ENCODE data around the gene WDR64. TPM values are rescaled to one million over a fixed set of nuclear protein-coding genes. Genes with fewer than 3 reads are reported as not detected.

Gene WDR64
- not detected for total RNA-seq

DNA sequence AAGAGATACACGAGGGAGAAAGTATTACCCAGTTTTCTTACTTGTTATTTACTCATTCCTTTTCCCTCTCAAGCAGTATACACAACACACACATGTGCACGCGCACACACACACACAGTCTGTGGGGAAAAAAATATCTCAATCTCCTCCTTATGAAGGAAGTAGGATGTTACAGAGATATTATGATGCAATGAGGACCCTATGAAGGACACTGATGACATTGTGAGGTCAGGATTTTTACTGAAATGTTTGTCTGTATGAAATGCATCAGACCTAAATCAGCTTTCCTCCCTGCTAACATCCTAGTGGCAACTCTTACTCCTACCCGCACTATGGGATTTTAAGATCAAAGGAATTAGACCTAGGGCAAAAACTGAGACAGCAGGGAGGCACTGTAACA lies at the start of gene WDR64:
Gene WDR64, plus strand, starts transcription at position 270 of the 400 bp plus-strand sequence. CDS start 204 bp downstream, outside the sequence.
- no peak for DNase-seq

GRCh38 chr1:241603731-241604245 lies 48.3 kb upstream of the WDR64 start:
- no peak for DNase-seq

- DNase-seq: no peak
Measured at GRCh38 chr1:241605146-241605805, 46.8 kb upstream of the WDR64 start.

DNA sequence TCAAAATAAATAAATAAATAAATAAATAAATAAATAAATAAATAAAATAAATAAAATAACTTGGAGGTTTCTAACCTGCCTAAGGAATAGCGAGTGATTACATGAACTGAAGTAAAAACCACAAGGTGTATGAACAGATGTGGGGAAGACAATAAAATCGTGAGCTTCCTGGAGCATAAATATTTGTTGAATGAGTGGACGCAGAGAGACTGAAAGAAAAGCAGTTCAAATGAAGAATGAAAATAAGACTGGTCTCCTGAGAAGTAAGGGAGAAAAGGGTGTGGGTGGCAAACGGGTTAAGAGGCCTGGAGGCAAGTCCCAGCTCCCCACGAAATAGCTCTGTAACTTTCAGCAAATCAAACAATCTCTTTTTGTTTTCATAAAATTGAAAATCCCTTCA lies 45.5 kb upstream of the WDR64 start:
- no peak for DNase-seq

GRCh38 chr1:241607497-241607896 lies 44.6 kb upstream of the WDR64 start:
- DNase-seq: no peak

DNA sequence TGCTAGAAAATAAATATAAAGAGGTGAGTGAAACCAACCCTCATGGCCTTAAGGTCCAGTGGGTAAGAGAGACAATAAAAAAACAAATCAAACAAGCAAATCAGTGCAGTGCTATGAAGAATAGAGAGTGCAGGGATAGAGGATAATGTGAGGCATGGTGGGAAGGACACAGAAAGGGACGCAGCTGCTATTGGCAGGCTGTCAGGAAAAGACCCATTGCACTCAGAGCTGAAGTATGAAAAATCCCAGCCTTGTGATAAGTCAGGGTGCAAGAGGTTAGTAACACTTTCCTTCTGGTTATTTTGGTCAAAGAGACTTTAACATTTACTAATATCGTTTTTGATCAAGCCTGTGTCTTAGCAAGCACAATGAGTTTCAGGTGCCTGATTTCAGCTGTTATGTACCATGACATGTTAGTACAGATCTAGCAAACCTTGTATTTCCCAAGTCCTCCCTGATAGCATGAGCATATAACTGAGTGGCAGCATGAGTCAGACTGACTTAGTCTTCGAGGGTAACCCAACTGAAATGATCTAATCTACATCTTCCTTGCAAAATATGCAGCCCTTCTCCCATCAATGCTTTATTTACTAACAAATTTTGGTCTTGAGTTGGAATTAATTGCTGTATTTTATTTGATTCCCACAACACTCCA lies 43.6 kb upstream of the WDR64 start:
- DNase-seq: peak; percentile 12

- peak; percentile 9 for DNase-seq
Measured at GRCh38 chr1:241610056-241610815, 41.8 kb upstream of the WDR64 start.

GRCh38 chr1:241611063-241611462 lies 41.0 kb upstream of the WDR64 start:
- DNase-seq: peak; percentile 76

- no peak for DNase-seq
Measured at GRCh38 chr1:241611736-241612135, 40.3 kb upstream of the WDR64 start.

GRCh38 chr1:241612533-241613477 lies 39.3 kb upstream of the WDR64 start:
- no peak for DNase-seq

DNA sequence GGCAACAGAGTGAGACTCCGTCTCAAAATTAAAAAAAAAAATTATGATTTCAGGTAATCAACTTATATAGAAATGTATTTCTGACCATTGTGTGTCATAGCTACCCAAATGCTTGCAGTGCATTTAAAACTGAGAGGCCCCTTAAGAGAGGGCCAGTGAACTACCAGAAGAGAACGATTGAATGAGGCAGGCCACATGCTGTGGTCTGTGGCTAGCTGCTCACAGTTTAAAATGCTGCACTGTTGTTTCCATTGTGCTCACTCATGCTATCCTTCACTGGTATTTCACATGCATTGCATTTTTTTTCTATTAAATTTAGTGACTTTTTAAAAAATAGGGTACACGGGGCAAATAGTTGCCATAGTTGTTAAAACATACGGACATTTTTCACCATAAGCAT lies 37.9 kb upstream of the WDR64 start:
- no peak for DNase-seq

DNA sequence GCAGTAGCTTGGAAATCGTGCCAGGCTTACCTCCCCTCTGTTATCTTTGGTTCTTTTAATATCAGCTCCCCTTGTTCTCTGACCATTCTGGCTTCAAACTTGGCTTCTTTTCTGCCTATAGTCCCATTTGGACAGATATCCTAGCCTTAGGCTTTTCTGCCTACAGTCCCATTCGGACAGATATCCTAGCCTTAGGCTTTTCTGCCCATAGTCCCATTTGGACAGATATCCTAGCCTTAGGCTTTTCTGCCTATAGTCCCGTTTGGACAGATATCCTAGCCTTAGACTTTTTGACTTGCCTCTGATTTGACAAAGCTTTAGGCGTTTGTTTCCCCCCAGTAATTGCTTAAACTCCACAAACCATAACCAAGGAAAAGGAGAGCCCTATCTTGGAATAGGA lies 37.5 kb upstream of the WDR64 start:
- DNase-seq: no peak

DNA sequence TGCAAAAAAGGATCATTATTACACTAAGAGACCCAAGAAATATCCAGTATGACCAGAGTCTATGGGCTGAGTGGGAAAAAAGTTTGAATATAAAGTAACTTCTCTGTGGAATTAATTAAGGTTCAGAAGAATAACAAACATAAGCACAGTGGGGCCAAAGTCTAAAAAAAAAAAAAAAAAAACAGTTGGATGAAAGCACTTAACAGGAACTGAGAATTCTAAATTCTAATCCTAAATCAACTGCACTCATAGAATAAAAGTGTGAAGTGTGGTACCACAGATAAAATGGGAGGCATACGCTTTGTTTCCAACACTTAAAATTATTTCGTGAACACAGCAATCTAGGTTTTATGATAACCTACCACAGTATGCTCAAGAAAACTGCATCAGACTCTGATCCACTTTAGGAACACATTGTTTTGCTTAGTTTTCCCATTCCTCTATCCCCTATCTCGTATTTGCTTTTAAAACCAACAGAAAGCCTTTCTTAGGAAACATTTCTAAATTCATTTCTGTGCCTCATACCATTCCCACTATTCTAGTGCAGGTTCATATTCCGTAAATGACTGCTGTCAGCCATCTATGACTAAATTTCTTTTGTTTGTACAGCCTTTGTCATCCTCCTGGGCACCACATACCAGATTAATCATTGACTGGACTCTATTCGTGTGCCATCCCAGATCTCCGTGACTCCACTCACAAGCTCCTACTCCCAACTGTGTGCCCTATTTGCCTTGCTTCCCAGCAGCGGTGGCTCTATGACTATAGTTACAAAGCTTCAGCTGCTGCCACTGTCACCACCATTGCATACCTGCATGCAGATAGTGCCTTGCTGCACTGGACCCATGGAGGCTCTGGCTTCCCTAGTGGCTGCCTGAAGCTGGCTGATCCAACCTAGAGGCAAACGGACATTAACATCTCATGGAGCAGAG lies 36.8 kb upstream of the WDR64 start:
- no peak for DNase-seq

- DNase-seq: no peak
Measured at GRCh38 chr1:241617426-241617825, 34.7 kb upstream of the WDR64 start.

GRCh38 chr1:241622669-241623068 lies 29.4 kb upstream of the WDR64 start:
- DNase-seq: no peak

GRCh38 chr1:241624935-241625334 lies 27.1 kb upstream of the WDR64 start:
- DNase-seq: no peak

GRCh38 chr1:241627453-241628259 lies 24.4 kb upstream of the WDR64 start:
- DNase-seq: peak; percentile 20

DNA sequence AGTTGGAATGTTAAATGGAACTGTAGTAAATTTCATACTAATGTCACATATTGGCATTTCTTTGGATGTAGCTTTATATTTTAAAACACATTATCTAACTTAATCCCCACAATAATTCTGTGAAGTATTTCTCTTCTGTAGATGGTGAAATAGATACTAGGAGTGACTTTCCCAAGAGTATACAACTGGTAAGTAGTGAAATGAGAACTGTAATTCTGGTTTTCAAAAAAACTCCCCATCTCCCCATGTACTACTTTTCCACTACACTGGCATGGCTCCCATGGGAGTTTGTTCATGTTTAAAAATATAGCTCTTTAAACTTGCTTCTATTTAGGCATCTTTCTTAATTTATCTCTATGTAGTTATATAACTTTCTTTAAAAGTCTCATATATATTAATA lies 22.1 kb upstream of the WDR64 start:
- no peak for DNase-seq

- no peak for DNase-seq
Measured at GRCh38 chr1:241630476-241630875, 21.6 kb upstream of the WDR64 start.

GRCh38 chr1:241630899-241631298 lies 21.2 kb upstream of the WDR64 start:
- DNase-seq: no peak

Data from tongue (tissue), 2 donors.